T-cell (primary cell): ENCODE measurements around the gene ACSS3. TPM values are rescaled to one million over a fixed set of nuclear protein-coding genes. Genes with fewer than 3 reads are reported as not detected.

Source experiments
- ATAC-seq, 4 experiments: fragments of 200-7000 bp in 3 of 4; fragments of 150-1000 bp in 1 of 4; cut with Tn5 transposase; replicated peaks in 1 of 4; 1 replicate in 3 of 4; 2 replicates in 1 of 4; pipeline ENCODE4 v1.10.0; 2021; ENCODE audit warnings: moderate library complexity in 3 of 4, mild to moderate bottlenecking in 2 of 4, moderate number of reproducible peaks in 1 of 4
- CTCF ChIA-PET, 2 donors: fragments of 300-600 bp; sonication (Branson Sonifier 250); formaldehyde crosslinking; loops; one replicate each; lab custom pipeline; 2022; ENCODE audit warnings: antibody characterized with exemption in 2 of 2; lab: Charles Lee
- POLR2A ChIA-PET, 2 donors: fragments of 300-600 bp; sonication (Branson Sonifier 250); formaldehyde crosslinking; loops; one replicate each; lab custom pipeline; 2022; ENCODE audit warnings: antibody characterized with exemption in 2 of 2; lab: Charles Lee
- DNase-seq, 35 experiments: peaks; one replicate each; pipeline versions ENCODE4 v3.0.0 to v3.0.0-alpha.2; 2013 to 2023
- H3K27ac ChIP-seq: one replicate; pipeline ENCODE4 v1.5.1; 2013; ENCODE audit warnings: low read length
- H3K27me3 ChIP-seq, 2 experiments: replicated peaks in 1 of 2; 1 replicate in 1 of 2; 2 replicates in 1 of 2; pipeline versions ENCODE4 v1.6.1 to v1.7.0; 2013; ENCODE audit warnings: low read length in 1 of 2, mixed read lengths in 1 of 2; ENCODE audit not compliant: control insufficient read depth in 2 of 2, insufficient read depth in 2 of 2; ENCODE audit errors: extremely low read depth in 1 of 2
- H3K36me3 ChIP-seq, 2 donors: 1 replicate in 1 of 2; 2 replicates in 1 of 2; pipeline versions ENCODE4 v1.6.1 to v1.7.0; 2013; ENCODE audit warnings: low read length in 1 of 2; ENCODE audit not compliant: control insufficient read depth in 2 of 2, insufficient read depth in 1 of 2; ENCODE audit errors: extremely low read depth in 1 of 2
- H3K4me1 ChIP-seq, 2 experiments: 1 replicate in 1 of 2; 2 replicates in 1 of 2; pipeline versions ENCODE4 v1.6.1 to v1.7.0; 2013; ENCODE audit warnings: low read length in 2 of 2, mixed read lengths in 1 of 2; ENCODE audit not compliant: insufficient read depth in 2 of 2, control insufficient read depth in 1 of 2; ENCODE audit errors: extremely low read depth in 1 of 2
- H3K4me3 ChIP-seq, 2 donors: 1 replicate in 1 of 2; 2 replicates in 1 of 2; pipeline versions ENCODE4 v1.5.1 to v1.7.0; 2013; ENCODE audit warnings: mild to moderate bottlenecking in 2 of 2, low read length in 1 of 2, moderate library complexity in 1 of 2; ENCODE audit not compliant: control insufficient read depth in 1 of 2; ENCODE audit errors: extremely low read depth in 1 of 2
- H3K9me3 ChIP-seq: 2 replicates; pipeline ENCODE4 v1.7.0; 2013
- H3K27ac Mint-ChIP-seq, 2 donors: one replicate each; pipeline ENCODE4 v1.8.0; 2020 to 2021; ENCODE audit warnings: mild to moderate bottlenecking in 2 of 2, mixed read lengths in 2 of 2
- H3K27me3 Mint-ChIP-seq, 2 donors: one replicate each; pipeline ENCODE4 v1.8.0; 2021 to 2022; ENCODE audit warnings: mixed read lengths in 2 of 2
- H3K36me3 Mint-ChIP-seq: one replicate; pipeline ENCODE4 v1.8.0; 2021; ENCODE audit warnings: mixed read lengths
- H3K4me1 Mint-ChIP-seq, 3 donors: one replicate each; pipeline ENCODE4 v1.8.0; 2020 to 2022; ENCODE audit warnings: mixed read lengths in 3 of 3, mild to moderate bottlenecking in 1 of 3
- H3K4me3 Mint-ChIP-seq, 3 donors: one replicate each; pipeline ENCODE4 v1.8.0; 2020 to 2022; ENCODE audit warnings: mild to moderate bottlenecking in 3 of 3, mixed read lengths in 3 of 3, moderate library complexity in 3 of 3
- H3K9me3 Mint-ChIP-seq, 3 donors: one replicate each; pipeline ENCODE4 v1.8.0; 2020 to 2022; ENCODE audit warnings: mixed read lengths in 3 of 3
- WGBS: methylation state at CpG from one replicate; pipeline ENCODE4 v1.1.5; 2013; ENCODE audit warnings: missing lambda C conversion rate; ENCODE audit not compliant: insufficient coverage; 5-methylcytosine and 5-hydroxymethylcytosine counted together
- total RNA-seq, 35 experiments: library from RNA in 6 of 35; stranded (reverse) in 6 of 35; fragments of 120-200 nt in 1 of 35; gene quantifications; one replicate each; pipeline versions ENCODE4 v1.2.1 to v1.2.4 and lab custom pipeline; 2013 to 2026

ACSS3 gene
- total RNA-seq, 5 donors from 2014 or later (not counting 1 experiment from before 2014, with no cell fraction given): 0.13 to 0.41 TPM; not detected in 3

- DNase-seq: no peak
- Histone ChIP-seq H3K9me3 (no peaks in the 10 kb centered on the region), H3K4me1 (no peaks in the 10 kb centered on the region), H3K27me3 (no peaks in the 10 kb centered on the region), H3K4me3 (no peak overlapping the region), H3K27ac (no peak overlapping the region), H3K36me3 (no peaks in the 10 kb centered on the region)
- CTCF ChIA-PET: no interaction called here
- Mint-ChIP-seq H3K4me1 (no peaks in the 10 kb centered on the region), H3K4me3 (no peak overlapping the region), H3K27me3 (no peaks in the 10 kb centered on the region), H3K36me3 (no peaks in the 10 kb centered on the region), H3K27ac (no peak overlapping the region), H3K9me3 (peaks cover 0 to 16% (median 4%) of the 10 kb centered on the region in 3 donors)
- WGBS: no CpG with 5 or more reads among the region's 3 CpGs
- POLR2A ChIA-PET: no interaction called here
- ATAC-seq: no peak
Measured at GRCh38 chr12:81303935-81304334, 226.1 kb downstream of the ACSS3 start.

Other genes starting within 250 kb of the ACSS3 start
- gene LIN7A, start 140.1 kb upstream of the ACSS3 start, total RNA-seq: under 1 TPM in 2 of 5 donors, not detected in 3; 0.03 to 0.12 TPM